CD1c-positive myeloid dendritic cell (primary cell): ENCODE results near the gene PLAGL2.
"Not testable (repeated sequence)": the region's sequence is repeated elsewhere in the genome, so short reads cannot be mapped to it uniquely, and the experiment has no call there.

Experiments used
- DNase-seq: peaks from one replicate; pipeline ENCODE4 v3.0.0-alpha.2; 2016; ENCODE audit errors: extremely low spot score

PLAGL2 gene, protein sequence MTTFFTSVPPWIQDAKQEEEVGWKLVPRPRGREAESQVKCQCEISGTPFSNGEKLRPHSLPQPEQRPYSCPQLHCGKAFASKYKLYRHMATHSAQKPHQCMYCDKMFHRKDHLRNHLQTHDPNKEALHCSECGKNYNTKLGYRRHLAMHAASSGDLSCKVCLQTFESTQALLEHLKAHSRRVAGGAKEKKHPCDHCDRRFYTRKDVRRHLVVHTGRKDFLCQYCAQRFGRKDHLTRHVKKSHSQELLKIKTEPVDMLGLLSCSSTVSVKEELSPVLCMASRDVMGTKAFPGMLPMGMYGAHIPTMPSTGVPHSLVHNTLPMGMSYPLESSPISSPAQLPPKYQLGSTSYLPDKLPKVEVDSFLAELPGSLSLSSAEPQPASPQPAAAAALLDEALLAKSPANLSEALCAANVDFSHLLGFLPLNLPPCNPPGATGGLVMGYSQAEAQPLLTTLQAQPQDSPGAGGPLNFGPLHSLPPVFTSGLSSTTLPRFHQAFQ

GRCh38 chr20:32207626-32208498 lies at the start of gene PLAGL2, which contains the start of gene POFUT1:
TSS of gene PLAGL2 (minus strand) at chr20:32207743. CDS start at chr20:32202178, 5,565 bp downstream.
TSS of gene POFUT1 (plus strand) at chr20:32207880. CDS start at chr20:32207942, 62 bp downstream.
- DNase-seq, result peak; percentile 97

DNA sequence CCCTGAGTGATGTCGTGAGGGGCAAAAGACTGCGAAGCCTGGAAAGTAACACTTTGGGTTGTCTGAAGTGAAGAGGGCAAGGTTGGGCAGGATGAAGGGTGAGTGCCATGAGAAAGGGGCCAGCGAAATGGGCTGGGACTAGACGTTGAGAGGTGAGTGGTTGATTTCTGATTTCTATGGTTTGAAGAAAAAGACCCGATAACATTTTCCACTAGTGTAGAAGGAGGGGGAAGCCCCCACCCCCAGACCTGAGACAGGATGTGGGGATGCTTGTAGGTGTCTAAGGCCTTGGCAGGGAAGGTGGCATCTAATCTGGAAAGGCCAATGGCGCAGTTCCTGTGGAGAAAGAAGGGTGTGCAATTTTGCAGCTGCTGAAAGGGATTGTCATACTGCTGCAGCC lies 44.6 kb upstream of the PLAGL2 start:
- DNase-seq, result no peak

GRCh38 chr20:32251470-32251869 lies 43.9 kb upstream of the PLAGL2 start:
- no peak for DNase-seq

DNA sequence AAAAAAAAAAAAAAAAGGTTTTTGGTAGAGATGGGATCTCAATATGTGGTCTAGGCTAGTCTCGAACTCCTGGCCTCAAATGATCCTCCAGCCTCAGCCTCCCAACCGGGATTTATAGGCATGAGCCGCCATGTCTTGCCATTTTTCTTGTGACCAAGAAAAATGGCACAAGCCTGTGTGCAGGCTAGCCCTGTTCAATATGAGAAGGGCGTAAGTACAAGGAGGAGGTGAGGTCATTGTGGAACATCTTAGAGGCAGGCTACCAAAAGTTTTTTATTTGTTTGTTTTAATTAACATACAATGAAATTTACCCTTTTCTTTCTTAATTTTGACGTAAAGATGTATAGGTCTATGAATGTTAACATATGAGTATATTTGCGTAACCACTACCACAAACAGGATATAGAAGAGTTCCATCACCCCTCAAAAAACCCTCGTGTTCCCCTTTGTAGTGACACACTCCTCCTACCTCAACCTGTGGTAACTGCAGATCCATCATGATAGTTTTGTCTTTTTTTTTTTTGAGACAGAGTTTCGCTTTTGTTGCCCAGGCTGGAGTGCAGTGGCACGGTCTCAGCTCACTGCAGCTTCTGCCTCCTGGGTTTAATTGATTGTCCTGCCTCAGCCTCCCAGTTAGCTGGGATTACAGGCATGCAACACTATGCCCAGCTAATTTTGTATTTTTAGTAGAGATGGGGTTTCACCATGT lies 41.6 kb upstream of the PLAGL2 start:
- DNase-seq, result peak; percentile 40

- no peak for DNase-seq
Measured at GRCh38 chr20:32248043-32248442, 40.5 kb upstream of the PLAGL2 start.

GRCh38 chr20:32246208-32246607 lies 38.7 kb upstream of the PLAGL2 start:
- DNase-seq, result not testable (repeated sequence)

DNA sequence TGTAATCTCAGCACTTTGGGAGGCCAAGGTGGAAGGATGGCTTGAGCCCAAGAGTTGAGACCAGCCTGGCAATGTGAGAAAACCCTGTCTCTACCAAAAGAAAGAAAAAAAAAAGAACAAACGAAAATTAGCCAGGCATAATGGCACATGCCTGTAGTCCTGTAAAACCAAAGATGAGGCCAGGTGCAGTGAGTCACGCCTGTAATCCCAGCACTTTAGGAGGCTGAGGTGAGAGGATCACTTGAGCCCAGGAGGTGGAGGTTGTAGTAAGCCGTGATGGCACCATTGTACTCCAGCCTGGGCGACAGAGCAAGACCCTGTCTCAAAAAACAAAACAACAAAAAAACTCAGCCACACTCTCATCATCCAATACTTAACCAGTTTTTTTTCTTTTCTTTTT lies 37.4 kb upstream of the PLAGL2 start:
- no peak for DNase-seq

DNA sequence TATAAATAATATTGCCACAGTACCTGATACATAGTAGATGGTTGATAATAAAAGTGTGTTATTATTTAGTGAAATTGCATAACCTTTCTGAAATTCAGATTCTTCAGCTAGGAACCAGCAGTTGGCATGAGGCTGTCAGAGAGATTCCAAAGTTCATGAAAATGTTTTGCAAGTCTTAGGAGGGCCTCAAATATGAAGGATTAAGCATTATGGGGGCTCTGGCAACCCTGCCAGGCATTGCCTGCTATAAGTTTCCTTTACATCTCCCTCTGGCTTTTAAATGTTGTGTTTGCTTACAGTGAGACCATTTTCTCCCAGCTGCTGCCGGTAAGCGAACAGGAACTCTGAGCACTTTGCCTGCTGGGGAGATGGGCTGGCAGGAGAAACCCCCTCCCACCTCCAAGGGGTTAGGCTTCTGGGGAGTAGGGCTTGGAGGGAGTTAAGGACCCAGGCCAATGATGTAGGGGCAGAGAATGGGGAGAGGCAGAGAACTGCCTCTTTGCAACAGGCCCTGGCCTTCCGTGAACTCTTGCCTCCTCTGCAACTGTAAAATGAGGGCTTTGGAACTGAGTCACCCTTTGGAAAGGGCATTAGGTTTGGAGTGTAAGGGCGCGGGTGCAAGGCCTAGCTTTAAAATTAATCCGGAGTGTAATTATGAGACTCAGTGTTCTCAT lies 36.7 kb upstream of the PLAGL2 start:
- DNase-seq, result no peak

DNA sequence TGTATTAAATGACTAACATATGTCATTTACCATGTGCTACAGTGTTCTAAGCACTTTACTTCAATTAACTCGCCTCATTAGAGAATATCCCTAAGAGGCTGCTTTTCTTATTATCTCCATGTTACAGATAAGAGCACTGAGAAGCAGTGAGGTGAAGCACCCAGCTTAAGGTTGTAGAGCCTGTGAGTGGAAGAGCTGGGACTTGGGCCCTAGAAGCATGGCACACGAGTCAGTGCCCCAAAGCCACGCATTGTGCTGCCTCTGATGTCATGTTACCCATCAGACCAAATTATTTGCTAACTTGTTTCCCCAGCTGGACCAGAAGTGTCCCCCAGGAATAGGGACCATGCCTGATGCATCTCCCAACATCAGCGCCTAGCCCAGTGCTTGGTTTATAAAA lies 34.3 kb upstream of the PLAGL2 start:
- DNase-seq, result no peak

GRCh38 chr20:32240205-32240604 lies 32.7 kb upstream of the PLAGL2 start:
- no peak for DNase-seq

DNA sequence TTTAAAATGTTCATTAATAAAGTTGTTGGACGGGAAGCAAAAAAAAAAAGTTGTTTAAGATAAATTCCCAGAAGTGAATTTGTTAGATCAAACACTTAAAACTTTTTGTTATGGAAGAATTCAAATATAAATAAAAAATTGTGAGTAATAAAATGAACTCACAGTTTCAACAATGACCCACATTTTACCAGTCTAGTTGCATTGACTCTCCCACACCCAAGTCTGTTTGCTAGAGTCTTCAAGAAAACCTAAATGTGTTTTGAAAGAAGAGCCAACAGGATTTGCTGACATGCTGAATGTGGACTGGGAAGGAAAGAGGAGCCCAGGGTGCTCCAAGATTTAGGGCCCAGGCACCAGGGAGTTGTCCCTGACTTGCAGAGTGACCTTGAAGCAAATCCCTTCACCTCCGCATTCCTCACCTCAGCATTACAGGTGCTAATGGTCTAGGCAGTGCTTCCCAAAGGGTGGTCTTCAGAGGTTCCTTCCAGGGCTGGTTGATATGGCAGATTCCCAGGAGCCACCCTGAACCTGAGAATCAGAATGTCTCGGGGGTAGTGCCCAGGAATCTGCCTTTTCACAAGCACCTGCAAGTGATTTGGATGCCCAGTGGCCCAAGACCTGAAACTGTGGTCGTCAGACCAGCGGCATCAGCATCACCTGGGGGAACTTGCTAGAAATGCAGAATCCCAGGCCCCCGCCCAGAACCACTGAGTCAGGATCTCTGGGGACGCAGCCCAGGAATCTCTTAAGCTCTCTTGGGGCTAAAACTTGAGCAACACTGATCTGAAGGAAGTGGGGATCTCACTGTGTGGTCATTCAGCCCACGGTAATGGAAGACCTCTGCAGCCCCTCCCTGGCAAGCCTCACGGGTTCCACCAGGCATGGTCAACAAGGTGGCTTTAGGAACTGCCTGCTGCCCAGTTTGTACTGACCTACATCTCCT lies 31.2 kb upstream of the PLAGL2 start:
- DNase-seq, result no peak

- no peak for DNase-seq
Measured at GRCh38 chr20:32237419-32237818, 29.9 kb upstream of the PLAGL2 start.

- no peak for DNase-seq
Measured at GRCh38 chr20:32236819-32237218, 29.3 kb upstream of the PLAGL2 start.

- DNase-seq, result no peak
Measured at GRCh38 chr20:32236048-32236533, 28.5 kb upstream of the PLAGL2 start.

- no peak for DNase-seq
Measured at GRCh38 chr20:32235331-32236047, 27.9 kb upstream of the PLAGL2 start.

DNA sequence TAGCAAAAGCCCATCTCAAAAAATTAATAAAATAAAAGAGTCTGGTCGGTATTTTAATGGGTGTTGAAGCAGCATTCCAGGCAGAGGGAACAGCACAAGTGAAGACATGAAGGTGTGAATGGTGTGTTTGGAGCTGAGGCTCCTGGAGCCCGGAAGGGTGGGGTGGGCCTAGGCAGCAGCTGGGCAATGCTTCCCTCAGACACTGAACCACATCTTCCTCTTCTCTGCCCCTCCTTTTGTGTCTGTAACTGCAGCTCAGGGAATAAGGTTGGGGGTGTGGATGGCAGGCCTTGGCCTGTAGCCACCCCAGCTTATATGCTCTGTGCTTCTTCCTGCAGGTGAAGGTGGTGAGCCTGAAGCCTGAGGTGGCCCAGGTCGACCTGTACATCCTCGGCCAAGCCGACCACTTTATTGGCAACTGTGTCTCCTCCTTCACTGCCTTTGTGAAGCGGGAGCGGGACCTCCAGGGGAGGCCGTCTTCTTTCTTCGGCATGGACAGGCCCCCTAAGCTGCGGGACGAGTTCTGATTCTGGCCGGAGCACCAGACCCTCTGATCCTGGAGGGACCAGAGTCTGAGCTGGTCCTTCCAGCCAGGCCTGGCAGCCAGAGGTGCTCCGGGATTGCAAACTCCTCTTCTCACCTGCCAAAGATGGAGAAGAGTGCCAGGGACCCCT lies 26.7 kb upstream of the PLAGL2 start:
- DNase-seq, result no peak

DNA sequence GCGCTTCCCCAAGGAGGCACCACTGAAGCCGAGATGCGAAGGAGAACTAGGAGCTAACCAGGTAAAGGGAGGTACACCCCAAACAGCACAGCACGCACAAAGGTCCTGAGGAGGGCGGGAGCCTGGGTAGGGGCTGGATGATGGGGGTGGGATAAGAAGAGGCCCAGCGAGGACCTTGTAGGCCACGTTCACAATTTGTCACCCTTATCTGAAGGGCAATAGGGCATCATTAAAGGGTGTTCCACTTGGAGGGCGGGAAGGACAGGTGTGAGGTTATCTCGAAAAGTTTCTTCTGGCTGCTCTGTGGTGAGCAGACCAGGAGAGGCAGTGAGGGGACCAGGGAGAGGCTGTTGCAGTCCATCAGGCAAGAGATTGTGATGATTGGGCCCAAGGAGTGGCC lies 25.7 kb upstream of the PLAGL2 start:
- no peak for DNase-seq

- no peak for DNase-seq
Measured at GRCh38 chr20:32232326-32232886, 24.9 kb upstream of the PLAGL2 start.
